ENCODE measurements around the gene LUZP1.

The LUZP1 gene

DNA sequence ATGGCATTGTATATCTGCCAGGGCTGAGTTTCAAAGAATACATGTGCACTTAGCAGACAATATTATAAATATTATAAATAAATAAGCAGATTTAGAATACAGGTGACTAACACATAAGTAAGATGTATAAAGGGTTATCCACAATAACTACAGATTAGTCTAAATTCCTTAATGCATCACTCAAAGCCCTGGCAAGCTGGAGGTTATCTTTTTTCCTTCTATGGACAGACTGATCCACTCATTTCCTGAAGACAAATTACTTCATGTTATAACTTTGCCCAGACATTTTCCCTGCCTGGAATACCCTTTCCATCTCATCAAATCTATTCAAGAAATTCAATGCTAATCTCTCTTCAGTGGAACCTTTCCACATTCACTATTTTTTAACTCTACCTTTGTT lies 38.8 kb downstream of the LUZP1 start:
- Histone ChIP-seq H3K9ac (no peak overlapping the region), H3K27ac (no peak overlapping the region), H3K9me3 (ENCODE audit: control insufficient read depth, low read length) (no peaks in the 10 kb centered on the region), H3K4me1 (no peaks in the 10 kb centered on the region), H2AFZ (no peak overlapping the region), H3K79me2 (peaks cover 5% of the 10 kb centered on the region), H3K4me3 (ENCODE audit: low read depth, low read length) (no peak overlapping the region), H3K4me2 (ENCODE audit: low read length) (no peak overlapping the region), H3K36me3 (ENCODE audit: control insufficient read depth, insufficient read depth, low read length) (no peaks in the 10 kb centered on the region), H3K27me3 (ENCODE audit: control insufficient read depth, insufficient read depth, low read length) (no peaks in the 10 kb centered on the region)
- TF ChIP-seq, protein P1, sequence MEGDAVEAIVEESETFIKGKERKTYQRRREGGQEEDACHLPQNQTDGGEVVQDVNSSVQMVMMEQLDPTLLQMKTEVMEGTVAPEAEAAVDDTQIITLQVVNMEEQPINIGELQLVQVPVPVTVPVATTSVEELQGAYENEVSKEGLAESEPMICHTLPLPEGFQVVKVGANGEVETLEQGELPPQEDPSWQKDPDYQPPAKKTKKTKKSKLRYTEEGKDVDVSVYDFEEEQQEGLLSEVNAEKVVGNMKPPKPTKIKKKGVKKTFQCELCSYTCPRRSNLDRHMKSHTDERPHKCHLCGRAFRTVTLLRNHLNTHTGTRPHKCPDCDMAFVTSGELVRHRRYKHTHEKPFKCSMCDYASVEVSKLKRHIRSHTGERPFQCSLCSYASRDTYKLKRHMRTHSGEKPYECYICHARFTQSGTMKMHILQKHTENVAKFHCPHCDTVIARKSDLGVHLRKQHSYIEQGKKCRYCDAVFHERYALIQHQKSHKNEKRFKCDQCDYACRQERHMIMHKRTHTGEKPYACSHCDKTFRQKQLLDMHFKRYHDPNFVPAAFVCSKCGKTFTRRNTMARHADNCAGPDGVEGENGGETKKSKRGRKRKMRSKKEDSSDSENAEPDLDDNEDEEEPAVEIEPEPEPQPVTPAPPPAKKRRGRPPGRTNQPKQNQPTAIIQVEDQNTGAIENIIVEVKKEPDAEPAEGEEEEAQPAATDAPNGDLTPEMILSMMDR (IDR thresholded peaks at IDR 0.05), result no peak

DNA sequence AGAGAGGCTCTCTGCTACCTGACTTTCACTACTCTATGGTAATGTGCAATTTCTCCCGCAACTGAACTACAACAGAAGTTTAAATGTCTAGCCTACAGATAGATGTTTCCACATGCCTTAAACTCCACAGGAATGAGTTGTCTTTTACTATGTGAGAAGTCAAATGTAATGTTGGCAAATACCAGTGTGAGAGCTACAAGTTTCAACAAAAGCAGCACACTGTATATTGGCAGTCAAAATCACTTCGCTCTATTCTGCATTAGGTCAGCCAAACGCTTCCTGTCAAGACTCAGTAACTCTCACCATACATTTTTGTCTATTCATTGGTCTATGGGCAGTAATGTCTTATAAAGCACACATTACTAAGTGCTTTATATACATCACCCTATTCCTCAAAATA lies 41.9 kb downstream of the LUZP1 start:
- Histone ChIP-seq H3K9ac (no peak overlapping the region), H3K4me2 (ENCODE audit: low read length) (no peak overlapping the region), H3K9me3 (ENCODE audit: control insufficient read depth, low read length) (no peaks in the 10 kb centered on the region), H3K27ac (no peak overlapping the region), H3K36me3 (ENCODE audit: control insufficient read depth, insufficient read depth, low read length) (no peaks in the 10 kb centered on the region), H3K4me3 (ENCODE audit: low read depth, low read length) (no peak overlapping the region), H3K79me2 (peaks cover 6% of the 10 kb centered on the region), H2AFZ (no peak overlapping the region), H3K27me3 (ENCODE audit: control insufficient read depth, insufficient read depth, low read length) (no peaks in the 10 kb centered on the region), H3K4me1 (peaks cover 3% of the 10 kb centered on the region)
- TF ChIP-seq, protein P1 (IDR thresholded peaks at IDR 0.05), result no peak

DNA sequence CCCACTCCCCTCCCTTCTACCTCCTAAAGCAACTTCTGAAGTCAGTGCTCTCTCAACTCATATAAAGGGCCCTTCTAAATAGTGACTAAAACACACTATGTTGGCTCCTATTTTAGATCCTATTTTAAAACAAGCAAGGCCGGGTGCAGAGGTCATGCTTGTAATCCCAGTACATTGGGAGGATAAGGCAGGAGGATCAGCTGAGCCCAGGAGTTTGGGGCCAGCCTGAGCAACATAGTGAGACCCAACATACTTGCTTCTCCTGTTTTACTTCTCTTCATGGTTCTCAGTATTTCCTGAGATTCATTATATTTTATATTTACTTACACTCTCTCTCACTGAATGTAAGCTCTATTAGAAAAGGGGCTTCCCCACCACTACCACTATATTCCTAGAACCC lies 42.5 kb downstream of the LUZP1 start:
- Histone ChIP-seq H3K9me3 (ENCODE audit: control insufficient read depth, low read length) (no peaks in the 10 kb centered on the region), H3K4me3 (ENCODE audit: low read depth, low read length) (no peak overlapping the region), H3K27me3 (ENCODE audit: control insufficient read depth, insufficient read depth, low read length) (no peaks in the 10 kb centered on the region), H2AFZ (no peak overlapping the region), H3K9ac (no peak overlapping the region), H3K27ac (no peak overlapping the region), H3K36me3 (ENCODE audit: control insufficient read depth, insufficient read depth, low read length) (no peaks in the 10 kb centered on the region), H3K4me2 (ENCODE audit: low read length) (no peak overlapping the region), H3K4me1 (peaks cover 3% of the 10 kb centered on the region), H3K79me2 (peaks cover 6% of the 10 kb centered on the region)
- TF ChIP-seq, protein P1 (IDR thresholded peaks at IDR 0.05), result no peak

DNA sequence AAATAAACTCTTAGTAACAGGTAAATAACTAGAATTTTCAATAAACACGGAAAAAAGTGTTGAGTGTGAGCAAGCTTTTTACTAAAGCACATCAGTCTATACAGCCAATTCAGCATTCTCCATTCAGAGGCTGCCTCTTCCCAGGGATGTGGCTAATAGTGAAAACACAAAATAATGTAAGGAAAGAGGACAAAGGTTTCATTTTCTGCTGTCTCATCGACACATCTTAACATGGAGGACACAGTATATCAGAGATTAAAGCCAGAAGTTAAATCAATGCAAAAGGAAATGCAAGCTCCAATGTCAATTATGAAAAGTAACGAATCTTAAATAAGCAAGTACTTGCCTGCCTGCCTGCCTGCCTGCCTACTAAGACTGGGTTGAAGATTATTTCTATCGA lies 43.2 kb downstream of the LUZP1 start:
- peaks cover 3% of the 10 kb centered on the region for H3K4me1 ChIP-seq

More for the DNA sequence above, 43.2 kb downstream of the LUZP1 start:
- no peak overlapping the region for H3K4me2 ChIP-seq (ENCODE audit: low read length)
- TF ChIP-seq, protein P1 (IDR thresholded peaks at IDR 0.05), result no peak
- H3K27me3 ChIP-seq (ENCODE audit: control insufficient read depth, insufficient read depth, low read length), result no peaks in the 10 kb centered on the region
- H3K27ac ChIP-seq, result no peak overlapping the region
- H2AFZ ChIP-seq, result no peak overlapping the region
- H3K9me3 ChIP-seq (ENCODE audit: control insufficient read depth, low read length), result no peaks in the 10 kb centered on the region
- H3K9ac ChIP-seq, result no peak overlapping the region
- H3K4me3 ChIP-seq (ENCODE audit: low read depth, low read length), result no peak overlapping the region
- peaks cover 3% of the 10 kb centered on the region for H3K79me2 ChIP-seq
- no peaks in the 10 kb centered on the region for H3K36me3 ChIP-seq (ENCODE audit: control insufficient read depth, insufficient read depth, low read length)
